ENCODE measurements around the gene REXO4. TPM values are rescaled to one million over a fixed set of nuclear protein-coding genes. Genes with fewer than 3 reads are reported as not detected.

The REXO4 gene
- total RNA-seq = 14.7 and 20.8 TPM in 2 replicates

GRCh38 chr9:133417541-133418461 lies at the start of gene REXO4:
REXO4 (minus strand) TSS chr9:133418010; CDS start chr9:133417844, 166 bp downstream.

GRCh38 chr9:133459476-133460404 lies 41.9 kb upstream of the REXO4 start, which contains the start of gene CACFD1:
CACFD1 (plus strand) TSS chr9:133459978; CDS start chr9:133460067, 89 bp downstream.

GRCh38 chr9:133421615-133422542 lies 4.1 kb upstream of the REXO4 start, which contains the start of gene ADAMTS13:
ADAMTS13 (plus strand) TSS chr9:133422367; CDS start chr9:133422444, 77 bp downstream.

GRCh38 chr9:133375724-133376654 lies 41.8 kb downstream of the REXO4 start, which contains the start of the genes STKLD1 and SURF4:
STKLD1 (plus strand) TSS chr9:133376366; CDS start chr9:133376474, 108 bp downstream.
SURF4 (minus strand) TSS chr9:133376060; CDS start chr9:133375969, 91 bp downstream.

GRCh38 chr9:133356391-133357091 lies 61.3 kb downstream of the REXO4 start, which contains the start of the genes SURF1 and SURF2:
SURF1 (minus strand) TSS chr9:133356487; CDS start chr9:133356453, 34 bp downstream.
SURF2 (plus strand) TSS chr9:133356550; CDS start chr9:133356593, 43 bp downstream.

Other genes with a start within 250 kb of the REXO4 start
- gene OBP2B, start 208.8 kb downstream of the REXO4 start, total RNA-seq = not detected in 2 replicates
- not detected in 2 replicates for gene ABO, start 142.8 kb downstream of the REXO4 start, total RNA-seq
- 7.4 and 8.1 TPM in 2 replicates for gene SURF6, start 81.8 kb downstream of the REXO4 start, total RNA-seq
- 9.9 and 21.4 TPM in 2 replicates for gene MED22, start 69.9 kb downstream of the REXO4 start, total RNA-seq
- 2,604 and 3,068 TPM in 2 replicates for gene RPL7A, start 69.8 kb downstream of the REXO4 start, total RNA-seq
- 32.8 and 43.2 TPM in 2 replicates for gene SURF1, start 61.5 kb downstream of the REXO4 start, total RNA-seq
- 13.9 and 14.6 TPM in 2 replicates for gene SURF2, start 61.5 kb downstream of the REXO4 start, total RNA-seq
- gene SURF4, start 42.0 kb downstream of the REXO4 start, total RNA-seq = 354 and 359 TPM in 2 replicates
- 0.69 and 0.95 TPM in 2 replicates for gene STKLD1, start 41.6 kb downstream of the REXO4 start, total RNA-seq
- 2.5 and 3.3 TPM in 2 replicates for gene ADAMTS13, start 4.4 kb upstream of the REXO4 start, total RNA-seq
- 7.6 and 8.8 TPM in 2 replicates for gene CACFD1, start 42.0 kb upstream of the REXO4 start, total RNA-seq
- 4.3 and 5.7 TPM in 2 replicates for gene SLC2A6, start 61.1 kb upstream of the REXO4 start, total RNA-seq
- not detected in 2 replicates for gene MYMK, start 106.9 kb upstream of the REXO4 start, total RNA-seq
- gene ADAMTSL2, start 116.7 kb upstream of the REXO4 start, total RNA-seq = under 0.01 TPM in 1 of 2 replicates, not detected in the other
- not detected in 2 replicates for gene FAM163B, start 191.4 kb upstream of the REXO4 start, total RNA-seq
- not detected in 2 replicates for gene DBH, start 218.4 kb upstream of the REXO4 start, total RNA-seq

Measured in bronchial smooth muscle cell (primary cell).